OCI-LY1 (cell line): Measurements from ENCODE around the gene XPR1.

Experiments used
- CTCF ChIP-seq: fragments of 200-600 bp; sonication (generic), shearing (Covaris generic); IDR thresholded peaks from 2 replicates; pipeline ENCODE4 v1.5.1; 2017; ENCODE audit warnings: mild to moderate bottlenecking, antibody characterized with exemption, low read length, moderate library complexity, mixed read lengths
- EZH2 ChIP-seq: fragments of 200-600 bp; sonication (generic), shearing (Covaris generic); IDR thresholded peaks from 2 replicates; pipeline ENCODE4 v1.8.0; 2017; ENCODE audit warnings: borderline replicate concordance, mixed run types, mild to moderate bottlenecking, antibody characterized with exemption, low read length, moderate library complexity, mixed read lengths

- TF ChIP-seq CTCF (no peak), EZH2 (no peak)
These were observed 222.2 kb downstream of the XPR1 start for GRCh38 chr1:180854001-180854400.
